DOHH2 (cell line): ENCODE data around the gene ZMIZ1.

Experiments used
- H3F3A ChIP-seq: fragments of 200-600 bp; sonication (generic), shearing (Covaris generic); 2 replicates; pipeline ENCODE4 v1.6.0; 2016; ENCODE audit warnings: antibody characterized with exemption, mild to moderate bottlenecking; ENCODE audit not compliant: control insufficient read depth, insufficient read depth
- H3K27ac ChIP-seq: fragments of 200-600 bp; sonication (generic); 2 replicates; pipeline ENCODE4 v1.5.1; 2014; ENCODE audit warnings: low read depth, mild to moderate bottlenecking, low read length, moderate library complexity
- H3K27me3 ChIP-seq: fragments of 200-600 bp; sonication (generic); 2 replicates; pipeline ENCODE4 v1.6.1; 2014; ENCODE audit warnings: mild to moderate bottlenecking, low read length, mixed read lengths; ENCODE audit not compliant: control insufficient read depth
- H3K36me3 ChIP-seq: fragments of 200-600 bp; sonication (generic); 2 replicates; pipeline ENCODE4 v1.6.1; 2014; ENCODE audit warnings: mild to moderate bottlenecking, low read length, moderate library complexity, mixed read lengths; ENCODE audit not compliant: control insufficient read depth
- H3K4me1 ChIP-seq: fragments of 200-600 bp; sonication (generic); 2 replicates; pipeline ENCODE4 v1.6.1; 2014; ENCODE audit warnings: mild to moderate bottlenecking, low read length, mixed read lengths; ENCODE audit not compliant: control insufficient read depth
- H3K4me2 ChIP-seq: fragments of 200-600 bp; sonication (generic); 2 replicates; pipeline ENCODE4 v1.6.0; 2014; ENCODE audit warnings: mild to moderate bottlenecking, low read length, moderate library complexity
- H3K4me3 ChIP-seq: fragments of 200-600 bp; sonication (generic); 2 replicates; pipeline ENCODE4 v1.5.1; 2014; ENCODE audit warnings: mild to moderate bottlenecking, low read length, mixed read lengths
- H3K79me2 ChIP-seq: fragments of 200-600 bp; sonication (generic); 2 replicates; pipeline ENCODE4 v1.6.1; 2014; ENCODE audit warnings: mild to moderate bottlenecking, low read length, mixed read lengths; ENCODE audit not compliant: control insufficient read depth
- H3K9me2 ChIP-seq: fragments of 200-600 bp; sonication (generic); replicated peaks from 2 replicates; pipeline ENCODE4 v1.6.1; 2014; ENCODE audit warnings: mild to moderate bottlenecking, low read length, mixed read lengths; ENCODE audit not compliant: control insufficient read depth
- H3K9me3 ChIP-seq: fragments of 200-600 bp; sonication (generic); 2 replicates; pipeline ENCODE4 v1.6.1; 2014; ENCODE audit warnings: antibody characterized with exemption, low read length, mixed read lengths; ENCODE audit not compliant: control insufficient read depth, insufficient read depth
- H4K20me1 ChIP-seq: fragments of 200-600 bp; sonication (generic); 2 replicates; pipeline ENCODE4 v1.6.0; 2014; ENCODE audit warnings: low read depth, mild to moderate bottlenecking, antibody characterized with exemption, low read length, moderate library complexity; ENCODE audit not compliant: control insufficient read depth, insufficient read depth
- EZH2phosphoT487 ChIP-seq: fragments of 200-600 bp; sonication (generic); IDR thresholded peaks from 2 replicates; pipeline ENCODE4 v1.6.1; 2017; ENCODE audit warnings: borderline replicate concordance, mild to moderate bottlenecking, antibody characterized with exemption, low read length, moderate library complexity, mixed read lengths
- TF ChIP-seq, protein P1 (sequence below): fragments of 200-600 bp; sonication (generic); IDR thresholded peaks from one replicate; pipeline ENCODE4 v1.5.1; 2014; ENCODE audit warnings: antibody characterized with exemption, mild to moderate bottlenecking, low read depth, low read length; ENCODE audit not compliant: poor library complexity, severe bottlenecking

ZMIZ1 gene, protein sequence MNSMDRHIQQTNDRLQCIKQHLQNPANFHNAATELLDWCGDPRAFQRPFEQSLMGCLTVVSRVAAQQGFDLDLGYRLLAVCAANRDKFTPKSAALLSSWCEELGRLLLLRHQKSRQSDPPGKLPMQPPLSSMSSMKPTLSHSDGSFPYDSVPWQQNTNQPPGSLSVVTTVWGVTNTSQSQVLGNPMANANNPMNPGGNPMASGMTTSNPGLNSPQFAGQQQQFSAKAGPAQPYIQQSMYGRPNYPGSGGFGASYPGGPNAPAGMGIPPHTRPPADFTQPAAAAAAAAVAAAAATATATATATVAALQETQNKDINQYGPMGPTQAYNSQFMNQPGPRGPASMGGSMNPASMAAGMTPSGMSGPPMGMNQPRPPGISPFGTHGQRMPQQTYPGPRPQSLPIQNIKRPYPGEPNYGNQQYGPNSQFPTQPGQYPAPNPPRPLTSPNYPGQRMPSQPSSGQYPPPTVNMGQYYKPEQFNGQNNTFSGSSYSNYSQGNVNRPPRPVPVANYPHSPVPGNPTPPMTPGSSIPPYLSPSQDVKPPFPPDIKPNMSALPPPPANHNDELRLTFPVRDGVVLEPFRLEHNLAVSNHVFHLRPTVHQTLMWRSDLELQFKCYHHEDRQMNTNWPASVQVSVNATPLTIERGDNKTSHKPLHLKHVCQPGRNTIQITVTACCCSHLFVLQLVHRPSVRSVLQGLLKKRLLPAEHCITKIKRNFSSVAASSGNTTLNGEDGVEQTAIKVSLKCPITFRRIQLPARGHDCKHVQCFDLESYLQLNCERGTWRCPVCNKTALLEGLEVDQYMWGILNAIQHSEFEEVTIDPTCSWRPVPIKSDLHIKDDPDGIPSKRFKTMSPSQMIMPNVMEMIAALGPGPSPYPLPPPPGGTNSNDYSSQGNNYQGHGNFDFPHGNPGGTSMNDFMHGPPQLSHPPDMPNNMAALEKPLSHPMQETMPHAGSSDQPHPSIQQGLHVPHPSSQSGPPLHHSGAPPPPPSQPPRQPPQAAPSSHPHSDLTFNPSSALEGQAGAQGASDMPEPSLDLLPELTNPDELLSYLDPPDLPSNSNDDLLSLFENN

DNA sequence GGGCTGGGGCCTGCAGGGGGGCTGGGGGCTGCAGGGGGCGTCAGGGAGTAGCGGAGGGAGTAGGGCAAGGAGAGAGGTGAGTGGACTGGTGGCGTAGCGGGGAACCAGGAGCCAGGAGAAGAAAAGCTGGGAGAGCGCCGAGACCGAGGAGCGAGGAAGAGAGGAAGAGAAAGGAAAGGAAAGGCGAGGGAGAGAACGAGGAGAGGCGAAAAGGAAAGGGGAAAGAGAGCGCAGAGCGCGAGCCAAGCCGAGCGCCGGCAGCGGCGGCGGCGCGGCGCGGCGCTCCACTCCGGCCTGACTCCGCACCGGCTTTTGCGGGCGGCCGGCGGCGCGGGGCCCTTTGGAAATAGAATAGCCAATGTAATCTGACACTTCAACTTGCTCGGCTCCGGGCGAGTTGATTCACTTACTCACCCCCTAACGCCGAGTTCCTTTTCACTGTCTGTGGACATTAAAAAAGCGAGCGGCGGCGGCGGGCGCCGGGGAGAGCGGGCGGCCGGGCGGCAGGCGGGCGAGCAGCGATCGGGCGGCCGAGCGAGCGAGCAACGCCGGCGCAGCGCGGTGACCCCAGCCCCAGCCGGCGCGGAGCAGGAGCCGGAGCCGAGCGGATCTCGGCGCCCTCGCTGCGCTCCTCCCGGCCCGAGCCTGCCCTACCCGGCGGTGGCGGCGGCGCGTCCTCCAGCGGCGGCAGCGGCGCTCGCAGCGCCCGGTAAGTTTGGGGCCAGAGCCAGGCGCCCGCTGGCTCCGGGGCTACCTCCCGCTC, at the start of gene ZMIZ1:
Gene ZMIZ1 (plus strand): TSS at position 405 of the 763 bp plus-strand sequence. CDS start 132,667 bp downstream, outside the sequence.
- TF ChIP-seq EZH2phosphoT487, result no peak
- TF ChIP-seq, protein P1, sequence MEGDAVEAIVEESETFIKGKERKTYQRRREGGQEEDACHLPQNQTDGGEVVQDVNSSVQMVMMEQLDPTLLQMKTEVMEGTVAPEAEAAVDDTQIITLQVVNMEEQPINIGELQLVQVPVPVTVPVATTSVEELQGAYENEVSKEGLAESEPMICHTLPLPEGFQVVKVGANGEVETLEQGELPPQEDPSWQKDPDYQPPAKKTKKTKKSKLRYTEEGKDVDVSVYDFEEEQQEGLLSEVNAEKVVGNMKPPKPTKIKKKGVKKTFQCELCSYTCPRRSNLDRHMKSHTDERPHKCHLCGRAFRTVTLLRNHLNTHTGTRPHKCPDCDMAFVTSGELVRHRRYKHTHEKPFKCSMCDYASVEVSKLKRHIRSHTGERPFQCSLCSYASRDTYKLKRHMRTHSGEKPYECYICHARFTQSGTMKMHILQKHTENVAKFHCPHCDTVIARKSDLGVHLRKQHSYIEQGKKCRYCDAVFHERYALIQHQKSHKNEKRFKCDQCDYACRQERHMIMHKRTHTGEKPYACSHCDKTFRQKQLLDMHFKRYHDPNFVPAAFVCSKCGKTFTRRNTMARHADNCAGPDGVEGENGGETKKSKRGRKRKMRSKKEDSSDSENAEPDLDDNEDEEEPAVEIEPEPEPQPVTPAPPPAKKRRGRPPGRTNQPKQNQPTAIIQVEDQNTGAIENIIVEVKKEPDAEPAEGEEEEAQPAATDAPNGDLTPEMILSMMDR, result peak; percentile 28
- H3K4me3 ChIP-seq, result peak within 1 kb of the TSS; percentile 79

DNA sequence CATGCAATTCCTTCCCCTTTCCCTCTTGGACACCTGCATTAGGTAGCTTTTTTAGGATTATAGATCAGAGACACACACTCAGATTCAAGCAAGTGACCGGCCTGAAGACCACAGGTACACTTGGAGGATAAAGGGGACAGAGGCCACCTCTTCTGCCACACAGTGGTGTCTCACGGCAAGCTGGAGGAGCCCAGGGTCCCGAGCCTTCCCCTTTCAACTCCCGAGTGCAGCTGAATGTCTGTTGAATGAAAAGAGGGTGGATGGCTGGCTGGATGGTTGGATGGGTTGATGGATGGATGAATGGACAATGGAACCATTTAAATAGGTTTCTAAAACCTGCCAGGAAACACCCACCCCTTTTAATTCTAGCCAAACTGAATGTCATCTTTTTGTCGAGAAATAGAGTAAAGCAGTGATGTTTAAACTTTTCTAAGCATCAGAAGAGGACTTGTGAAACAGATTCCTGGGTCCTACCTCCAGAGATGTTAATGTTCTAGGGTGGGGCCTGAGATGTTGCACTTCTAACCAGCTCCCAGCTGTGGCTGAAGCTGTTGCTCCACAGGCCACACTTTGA, 49.2 kb upstream of the ZMIZ1 start:
- no peaks in the 10 kb centered on the region for H3K36me3 ChIP-seq
- TF ChIP-seq, protein P1, result no peak
- no peak for TF ChIP-seq EZH2phosphoT487
- no peak overlapping the region for H3K4me2 ChIP-seq
- H4K20me1 ChIP-seq, result no peaks in the 10 kb centered on the region
- H3K27me3 ChIP-seq, result no peaks in the 10 kb centered on the region
- no peaks in the 10 kb centered on the region for H3K79me2 ChIP-seq
- H3K9me3 ChIP-seq, result no peaks in the 10 kb centered on the region
- no peaks in the 10 kb centered on the region for H3F3A ChIP-seq
- H3K9me2 ChIP-seq, result no peaks in the 10 kb centered on the region
- peaks cover 49% of the 10 kb centered on the region for H3K4me1 ChIP-seq
- no peak overlapping the region for H3K4me3 ChIP-seq
- no peak overlapping the region for H3K27ac ChIP-seq

More for the DNA sequence above, at the start of gene ZMIZ1:
- no peaks in the 10 kb centered on the region for H3K36me3 ChIP-seq
- H3K27me3 ChIP-seq, result peaks cover 75% of the 10 kb centered on the region
- peaks cover 13% of the 10 kb centered on the region; the same call in 1 of the 2 replicates for H4K20me1 ChIP-seq
- peak within 1 kb of the TSS; percentile 87 for H3K4me2 ChIP-seq
- H3K9me3 ChIP-seq, result no peaks in the 10 kb centered on the region
- no peak within 1 kb of the TSS for H3K27ac ChIP-seq
- no peaks in the 10 kb centered on the region for H3K9me2 ChIP-seq
- no peaks in the 10 kb centered on the region for H3K79me2 ChIP-seq
- H3K4me1 ChIP-seq, result peaks cover 27% of the 10 kb centered on the region
- no peaks in the 10 kb centered on the region for H3F3A ChIP-seq

DNA sequence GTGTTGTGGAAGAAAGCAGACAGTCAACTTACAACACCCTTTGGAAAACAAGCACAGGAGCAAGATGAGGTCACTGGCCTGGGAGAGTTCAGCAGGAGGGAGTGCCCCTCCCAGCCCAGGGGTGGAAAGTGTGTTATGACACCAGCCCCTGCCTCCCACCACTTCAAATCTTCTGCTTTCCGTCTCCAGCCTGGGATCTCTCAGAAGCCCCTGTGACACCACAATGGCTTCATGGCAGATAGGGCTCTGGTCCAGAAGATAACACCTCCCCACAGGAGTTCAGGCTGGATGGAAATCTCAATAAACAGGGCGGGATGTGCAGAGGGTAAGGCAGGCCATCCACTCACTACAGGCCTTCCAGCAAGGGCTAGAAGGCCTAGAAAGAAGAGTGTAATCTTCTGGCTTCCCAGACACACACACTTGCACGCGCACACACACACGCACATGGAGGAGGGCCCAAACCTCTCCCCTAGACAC, 48.7 kb upstream of the ZMIZ1 start:
- no peak overlapping the region for H3K27ac ChIP-seq
- H3K27me3 ChIP-seq, result no peaks in the 10 kb centered on the region
- no peak overlapping the region for H3K4me2 ChIP-seq
- H3K36me3 ChIP-seq, result no peaks in the 10 kb centered on the region
- H3K79me2 ChIP-seq, result no peaks in the 10 kb centered on the region
- H4K20me1 ChIP-seq, result no peaks in the 10 kb centered on the region
- H3F3A ChIP-seq, result no peaks in the 10 kb centered on the region
- peaks cover 45% of the 10 kb centered on the region for H3K4me1 ChIP-seq
- H3K9me3 ChIP-seq, result no peaks in the 10 kb centered on the region
- H3K4me3 ChIP-seq, result no peak overlapping the region
- TF ChIP-seq, protein P1, result no peak
- TF ChIP-seq EZH2phosphoT487, result no peak
- H3K9me2 ChIP-seq, result no peaks in the 10 kb centered on the region
